Stimulated activated naive CD8-positive, alpha-beta T cell treated with anti-CD3 and anti-CD28 coated beads, Interleukin-15, Interleukin-2, amounts not matched to agents 100 U/mL and 50 U/mL, for 24 hours (primary cell): ENCODE measurements around the gene IFFO2.

Source experiments
- ATAC-seq: fragments of 150-1000 bp; cut with Tn5 transposase; one replicate; pipeline ENCODE4 v1.10.0; 2021
- DNase-seq: peaks from one replicate; pipeline ENCODE4 v3.0.0; 2021

Gene IFFO2

DNA sequence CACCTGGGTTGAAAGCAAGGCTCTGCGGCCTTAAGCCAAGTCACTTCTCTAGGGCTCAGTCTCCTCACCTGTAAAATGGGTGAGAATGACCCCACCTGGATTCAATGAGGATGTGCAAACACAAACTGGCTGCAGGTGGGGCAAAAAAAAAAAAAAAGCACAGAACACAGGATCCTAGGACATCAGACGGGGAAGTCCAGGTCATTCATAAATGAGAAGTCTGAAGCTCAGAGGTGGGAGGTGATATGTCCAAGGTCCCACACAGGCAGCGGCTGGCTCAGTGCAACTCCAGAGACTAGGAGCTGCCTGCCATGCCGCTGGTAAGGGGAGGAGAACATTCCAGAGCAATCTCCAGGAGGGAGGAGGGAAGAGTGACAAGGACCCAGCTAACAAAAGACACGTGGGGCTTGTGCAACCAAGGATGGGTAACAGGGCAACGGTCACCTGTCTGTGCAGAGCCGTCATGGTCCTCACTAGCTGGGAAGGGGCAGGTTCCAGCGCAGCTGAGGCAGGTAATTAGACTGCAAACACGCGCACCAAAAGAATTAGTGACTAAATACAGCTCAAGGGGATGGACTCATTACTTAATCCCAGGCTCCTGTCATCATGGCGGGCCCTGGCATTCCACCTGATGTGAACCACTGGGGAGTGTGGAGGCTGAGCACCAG, 19.5 kb downstream of the IFFO2 start:
- DNase-seq, result no peak
- no peak for ATAC-seq

DNA sequence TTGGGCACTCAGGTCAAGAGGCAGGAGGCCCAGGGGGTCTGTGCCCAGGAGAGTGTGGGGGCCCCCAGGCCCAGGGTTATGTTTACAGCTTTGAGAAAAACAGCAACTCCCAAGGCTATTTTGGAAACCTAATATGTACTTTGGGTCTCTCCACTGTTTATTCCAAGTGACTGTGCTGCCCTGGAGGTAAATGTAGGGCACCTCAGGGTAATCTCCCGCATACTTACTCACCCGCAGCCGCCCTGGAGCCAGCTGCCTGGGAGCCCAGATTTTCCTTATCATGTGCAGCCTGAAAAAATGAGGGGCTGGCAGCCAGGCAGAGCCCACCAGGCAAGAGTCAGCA, 20.0 kb downstream of the IFFO2 start:
- no peak for DNase-seq
- ATAC-seq, result no peak

DNA sequence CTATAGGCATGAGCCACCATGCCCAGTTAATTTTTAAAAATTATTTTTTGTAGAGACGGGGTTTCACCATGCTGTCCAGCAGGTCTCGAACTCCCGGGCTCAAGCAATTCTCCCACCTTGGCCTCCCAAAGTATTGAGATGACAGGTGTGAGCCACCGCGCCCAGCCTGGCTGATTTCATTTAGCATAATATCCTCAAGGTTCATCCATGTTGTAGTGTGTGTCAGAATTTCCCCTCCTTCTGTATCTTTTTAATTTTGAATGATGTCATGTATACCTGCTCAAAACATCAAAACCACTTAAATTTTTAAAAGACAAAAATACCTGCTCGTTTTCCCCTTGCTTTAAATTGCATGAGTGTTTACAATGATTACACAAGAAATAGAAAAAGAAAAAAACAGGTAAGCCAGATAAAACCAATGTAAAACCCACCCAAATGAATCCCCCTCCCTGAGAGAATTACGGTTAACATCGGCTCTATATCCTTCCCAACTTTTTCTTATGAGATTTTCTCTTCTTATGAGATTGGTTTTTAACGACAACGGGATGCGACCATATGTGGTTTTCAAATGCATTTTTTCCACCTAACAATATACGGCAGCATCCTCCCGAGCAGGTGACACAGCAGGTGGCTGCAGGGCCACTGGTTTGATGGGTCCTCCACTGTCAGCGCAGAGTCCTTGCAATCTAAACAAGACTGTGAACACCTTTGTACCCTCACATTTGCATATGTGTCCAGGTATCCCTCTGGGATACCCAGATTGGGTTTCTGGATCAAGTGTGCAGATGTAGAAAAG, 22.1 kb downstream of the IFFO2 start:
- ATAC-seq (no peak), DNase-seq (no peak)

DNA sequence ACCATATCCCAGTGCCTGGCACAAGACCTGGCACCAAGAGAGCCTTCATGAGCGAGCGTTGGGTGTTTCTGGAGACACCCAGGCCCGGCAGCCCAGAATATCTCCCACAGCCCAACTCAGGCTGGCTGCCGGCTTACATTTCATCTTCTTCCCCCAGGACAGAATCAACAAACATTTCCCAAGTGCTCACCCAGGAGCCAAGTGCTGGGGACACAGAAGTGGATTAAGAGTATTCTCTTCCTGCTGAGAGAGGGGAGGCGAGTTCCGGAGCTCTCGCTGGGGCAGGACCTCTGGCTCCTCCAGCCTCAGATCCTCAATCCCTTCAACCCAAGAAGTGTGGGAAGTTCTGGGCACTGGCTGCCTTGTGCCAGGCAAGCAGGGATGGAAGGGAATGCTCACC, 23.6 kb downstream of the IFFO2 start:
- ATAC-seq, result no peak
- DNase-seq, result no peak

DNA sequence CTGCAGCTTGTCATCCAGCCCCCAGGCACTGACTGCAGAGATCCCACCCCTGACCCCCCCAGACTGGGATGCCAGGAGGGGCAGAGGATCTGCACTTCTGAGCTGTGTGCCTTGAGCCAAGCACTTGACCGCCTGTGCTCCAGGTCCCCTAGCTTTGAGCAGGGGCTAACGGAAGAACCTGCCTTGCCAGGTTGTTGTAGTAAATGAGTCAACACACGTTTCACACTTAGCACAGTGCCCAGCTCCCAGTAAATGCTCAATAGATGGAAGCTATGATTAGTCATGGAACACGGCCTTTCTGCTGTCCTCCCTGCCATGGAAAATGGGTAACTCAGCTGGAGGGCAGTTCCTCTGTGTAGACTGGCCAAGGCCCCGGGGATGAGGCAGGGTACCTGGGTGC, 24.1 kb downstream of the IFFO2 start:
- ATAC-seq (peak; percentile 11), DNase-seq (no peak)

DNA sequence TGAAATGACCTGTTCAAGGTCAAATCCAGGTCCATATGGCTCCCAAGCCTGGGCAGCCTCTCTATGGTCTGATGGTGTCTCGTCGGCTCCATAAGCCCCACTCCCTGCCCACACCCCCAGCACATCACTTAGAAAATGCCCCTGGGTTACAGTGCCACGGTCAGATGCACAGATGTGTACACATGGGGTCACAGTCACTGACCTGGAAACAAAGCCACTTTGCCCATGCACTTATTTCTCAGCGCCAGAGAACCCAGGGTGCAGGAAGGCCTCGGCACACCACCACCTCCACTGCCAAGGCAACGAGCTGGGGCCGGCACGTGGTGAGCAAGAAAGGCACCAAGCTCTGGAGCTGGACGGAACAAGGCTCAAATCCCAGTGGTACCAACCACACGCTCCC, 24.7 kb downstream of the IFFO2 start:
- ATAC-seq (no peak), DNase-seq (no peak)

DNA sequence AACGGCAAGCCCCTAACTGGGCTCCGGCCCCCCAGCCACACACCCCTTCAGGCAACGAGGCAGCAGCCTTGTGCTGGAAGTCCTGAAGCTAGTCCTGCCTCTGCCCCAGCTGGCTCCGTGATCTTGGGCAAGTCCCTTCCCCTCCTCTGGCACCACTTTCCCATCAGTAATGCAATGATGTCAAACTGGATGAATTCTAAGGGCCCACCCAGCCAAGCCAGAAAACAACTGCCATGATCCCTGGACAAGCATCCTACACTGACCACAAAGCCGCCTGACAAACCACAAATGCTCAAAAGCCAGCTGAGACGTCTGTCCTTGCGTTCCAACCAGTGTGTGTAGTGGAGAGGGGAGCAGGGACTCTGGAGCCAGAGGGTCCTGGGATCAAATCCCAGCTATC, 26.8 kb downstream of the IFFO2 start:
- ATAC-seq (no peak), DNase-seq (no peak)

DNA sequence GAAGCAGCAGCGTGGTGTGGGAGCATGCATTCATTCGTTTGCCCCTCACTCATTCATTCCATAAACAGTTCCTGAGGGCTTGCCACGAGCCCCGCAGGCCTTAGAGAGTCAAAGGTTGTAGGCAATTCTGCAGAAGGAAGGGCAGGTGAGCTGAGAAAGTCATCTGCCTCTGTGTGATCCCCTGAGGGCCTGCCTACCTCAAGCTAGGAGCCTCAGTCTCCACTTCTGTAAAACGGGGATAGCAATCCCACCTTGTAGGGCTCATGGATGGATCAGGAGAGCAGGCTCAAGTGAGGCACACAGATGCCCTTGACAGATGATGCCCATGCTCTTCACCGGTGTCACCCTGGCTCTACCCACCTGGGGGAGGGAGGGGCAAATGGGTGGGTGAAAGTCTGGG, 27.5 kb downstream of the IFFO2 start:
- DNase-seq (no peak), ATAC-seq (no peak)

DNA sequence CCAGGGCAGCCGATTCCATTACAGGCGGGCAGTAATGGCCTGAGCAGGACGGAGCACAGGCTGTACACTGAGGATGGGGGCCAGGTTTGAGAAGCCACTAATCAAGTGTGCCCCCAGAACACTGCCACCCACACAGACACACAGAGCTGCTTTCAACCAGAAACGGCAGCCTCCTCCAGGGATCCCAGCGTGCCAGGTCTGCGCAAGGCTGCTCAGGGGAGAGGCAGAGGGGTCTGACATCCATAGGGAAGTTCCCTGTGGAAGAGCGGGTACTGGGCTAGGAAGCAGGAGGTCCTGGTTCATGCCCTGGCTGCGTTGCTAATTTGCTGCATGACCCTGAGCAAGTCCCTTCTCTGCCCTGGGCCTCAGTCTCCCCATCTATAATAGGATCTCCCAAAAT, 28.1 kb downstream of the IFFO2 start:
- ATAC-seq (no peak), DNase-seq (no peak)

DNA sequence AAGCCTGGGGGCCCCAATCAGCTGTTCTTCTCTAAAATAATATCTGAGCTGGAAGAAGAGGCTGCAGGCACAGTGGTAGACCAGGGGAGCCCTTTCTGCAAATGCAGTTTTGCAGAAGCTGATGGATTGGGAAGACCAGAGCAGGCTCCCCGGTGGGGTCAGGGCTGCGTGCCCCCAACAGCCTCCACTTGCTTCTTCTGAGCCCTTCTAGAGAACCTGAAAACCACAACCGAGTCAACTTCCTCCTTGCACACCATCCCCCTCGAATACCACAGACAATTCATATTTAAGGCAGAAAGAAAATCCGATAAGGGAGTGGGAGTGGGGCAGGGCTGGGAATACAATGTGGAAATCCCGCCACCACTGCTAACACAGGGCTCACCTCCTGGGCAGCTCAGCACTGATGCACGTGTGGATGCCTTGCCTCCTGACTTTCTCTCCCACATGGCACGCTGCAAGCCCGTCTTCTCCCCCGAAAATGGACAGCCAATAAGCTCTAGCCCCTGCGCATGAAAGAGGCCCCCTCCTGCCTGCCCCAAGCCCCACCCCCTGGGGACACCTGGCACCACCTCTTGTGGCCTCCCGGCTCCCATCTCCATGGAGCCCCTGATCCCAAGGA, 28.7 kb downstream of the IFFO2 start:
- peak; percentile 55 for DNase-seq
- peak; percentile 47 for ATAC-seq

DNA sequence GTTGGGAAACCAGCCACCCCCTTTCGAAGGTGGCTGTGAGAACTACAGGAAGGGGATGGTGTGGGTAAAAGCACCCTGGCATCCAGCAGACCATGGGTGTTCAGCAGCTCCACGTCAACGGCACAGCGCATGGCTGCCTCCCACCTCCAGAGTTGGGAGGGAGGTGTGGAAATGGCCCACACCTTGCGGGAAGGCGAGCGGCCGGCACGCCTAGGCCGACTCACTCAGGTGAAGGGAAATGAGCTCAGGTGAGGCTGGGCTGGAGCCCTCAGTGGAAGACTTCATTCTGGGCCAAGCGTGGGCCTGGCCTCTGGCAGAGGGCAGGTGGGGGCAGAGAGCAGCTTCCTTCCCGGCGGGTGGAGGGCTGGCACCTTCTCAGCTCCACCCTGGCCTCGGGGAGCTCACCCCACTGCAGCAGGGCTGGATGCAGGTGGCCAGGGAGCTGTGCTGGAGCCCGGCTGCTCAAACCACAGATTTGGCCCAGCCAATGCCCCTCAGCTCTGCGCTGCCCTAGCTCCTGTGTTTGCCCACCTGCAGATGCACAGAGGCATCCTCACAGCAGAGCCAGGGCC, 29.3 kb downstream of the IFFO2 start:
- peak; percentile 36 for DNase-seq
- peak; percentile 20 for ATAC-seq

DNA sequence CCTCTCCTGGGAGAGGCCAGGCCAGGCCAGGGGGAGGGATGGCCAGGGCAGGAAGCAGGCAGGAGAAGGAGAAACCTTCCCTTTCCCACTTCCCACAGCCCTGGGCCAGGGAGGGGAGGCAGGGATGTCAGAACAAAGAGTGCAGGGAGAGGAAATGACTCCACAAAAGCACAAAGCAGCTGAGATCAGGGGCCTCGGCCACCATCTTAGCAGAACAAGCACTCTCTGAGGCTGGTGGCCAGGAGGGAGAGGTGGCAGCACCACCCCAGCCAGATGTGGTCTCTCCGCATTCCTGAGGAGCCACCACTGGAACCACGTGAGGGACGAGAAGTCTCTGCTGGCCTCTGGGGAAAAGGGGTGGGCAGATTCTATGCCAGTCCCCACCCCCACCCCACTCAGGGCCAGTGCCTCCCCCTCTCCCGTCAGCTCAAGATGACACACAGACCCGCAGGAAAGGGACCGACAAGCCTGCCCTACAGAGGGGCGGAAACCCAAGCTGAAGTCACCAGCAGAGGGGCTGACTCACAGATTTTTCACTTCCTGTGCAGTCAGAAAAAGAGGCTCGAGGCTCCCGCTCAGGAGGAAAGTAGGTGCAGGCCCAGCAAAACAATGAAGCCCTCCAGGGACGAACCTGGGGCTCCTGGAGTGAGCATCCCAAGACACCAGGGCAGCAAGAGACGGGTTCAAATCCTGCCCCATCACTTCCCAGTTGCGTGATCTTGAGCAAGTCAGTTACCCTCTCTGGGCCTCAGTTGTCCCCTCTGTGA, 30.0 kb downstream of the IFFO2 start:
- ATAC-seq, result peak; percentile 91
- DNase-seq, result peak; percentile 87

DNA sequence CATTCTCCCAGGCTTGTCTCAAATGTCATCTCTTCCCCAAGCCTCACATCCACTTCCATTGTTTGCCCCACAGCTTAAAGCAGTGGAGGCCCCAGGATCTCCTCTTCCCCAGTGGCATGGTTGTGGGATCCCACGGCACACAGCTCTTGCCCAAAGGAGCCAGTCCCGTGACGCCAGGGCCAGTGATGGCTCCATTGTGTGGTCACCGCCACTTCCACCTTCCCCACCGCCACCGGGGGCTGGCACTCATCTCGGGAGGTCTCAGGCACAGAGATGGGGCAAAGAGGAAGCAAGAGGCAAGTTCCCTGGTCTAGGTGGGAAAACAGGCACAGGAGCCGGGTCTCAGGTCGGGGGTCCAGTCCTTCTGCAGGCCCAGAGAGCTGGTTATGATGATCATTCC, 31.2 kb downstream of the IFFO2 start:
- DNase-seq (no peak), ATAC-seq (no peak)

DNA sequence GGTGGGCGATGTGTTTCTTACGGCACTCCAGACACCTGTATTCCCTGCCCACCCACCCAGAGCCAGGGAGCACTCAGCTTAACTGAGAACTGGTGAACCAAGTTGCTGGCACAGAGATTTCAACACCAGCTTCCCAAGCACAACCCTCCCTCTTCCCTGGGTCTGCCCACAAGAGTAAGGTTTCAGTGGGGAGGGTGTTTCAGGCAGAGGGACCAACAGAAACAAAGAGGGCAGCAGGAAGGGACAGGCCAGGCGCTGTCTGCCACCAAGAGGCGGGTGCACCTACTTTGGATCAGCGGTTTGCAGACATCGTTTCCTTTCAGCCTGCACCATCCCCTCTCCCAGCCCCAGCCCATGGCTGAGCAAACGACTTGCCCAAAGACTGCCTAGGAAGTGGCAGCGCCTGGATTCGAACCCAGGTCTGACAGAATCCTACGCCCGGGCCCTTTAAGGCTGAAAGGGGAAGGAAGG, 32.2 kb downstream of the IFFO2 start:
- ATAC-seq (no peak), DNase-seq (no peak)

DNA sequence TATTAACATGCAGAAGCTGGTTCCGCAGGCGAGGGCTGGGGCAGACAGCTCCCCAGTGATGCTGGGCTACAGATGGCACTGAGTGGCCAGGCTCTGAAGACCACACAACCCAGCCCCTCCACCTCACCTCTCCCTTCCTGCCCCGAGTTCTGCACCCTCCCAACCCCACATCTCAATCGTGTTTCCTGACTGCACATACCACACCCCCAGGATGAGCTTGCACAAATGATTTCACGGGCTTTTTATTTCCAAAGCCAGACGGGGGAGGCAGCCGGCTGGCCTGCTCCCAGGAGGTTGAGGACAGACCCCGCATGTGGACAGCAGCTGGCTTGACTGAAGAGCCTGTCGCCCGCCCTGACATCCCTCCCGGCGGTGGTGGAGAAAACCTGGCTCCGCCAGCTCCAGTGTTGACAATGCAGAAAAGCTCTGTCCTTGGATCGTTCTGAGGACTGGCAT, 32.7 kb downstream of the IFFO2 start:
- ATAC-seq, result no peak
- DNase-seq, result no peak

DNA sequence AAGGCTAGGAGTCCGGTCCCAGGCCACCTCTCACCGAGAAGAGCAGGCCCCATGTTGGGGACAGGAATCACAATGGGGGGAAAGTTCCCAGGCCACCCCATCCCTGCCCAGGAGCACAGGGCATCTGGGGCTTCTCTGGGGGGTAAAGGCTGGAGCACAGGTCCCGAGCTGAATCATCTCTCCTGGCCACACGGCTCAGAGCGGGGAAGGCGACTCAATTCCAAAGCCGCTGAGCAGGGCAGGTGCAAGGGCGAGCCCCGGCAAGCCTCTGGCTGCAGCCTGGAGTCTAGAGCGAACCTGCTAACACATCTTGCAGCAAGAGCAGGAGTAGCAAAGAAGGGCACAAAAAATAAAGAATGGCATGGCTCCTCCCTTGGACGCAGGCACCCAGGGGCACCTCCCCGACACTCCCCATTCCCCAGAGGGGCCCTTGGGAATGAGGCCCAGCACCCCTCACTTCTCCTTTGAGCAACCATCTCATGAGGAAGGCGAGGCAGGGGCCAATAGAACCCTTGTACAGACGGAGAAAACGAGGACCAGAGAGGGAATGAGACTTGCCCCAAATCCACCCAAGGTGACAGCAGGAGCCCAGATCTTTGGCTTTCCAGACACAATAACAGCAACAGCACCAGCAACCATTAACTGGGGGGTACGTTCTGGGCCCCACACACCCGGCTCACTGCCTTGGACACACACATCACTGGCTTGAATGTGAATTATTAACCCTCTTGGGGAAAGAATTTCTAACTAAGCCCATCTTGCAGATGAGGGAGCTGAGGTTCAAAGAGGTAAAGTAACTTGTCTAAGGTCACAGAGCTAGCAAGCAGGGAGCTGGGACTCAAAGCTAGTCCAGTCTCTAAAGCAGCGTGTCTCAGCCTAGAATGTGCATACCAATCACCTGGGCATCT, 33.4 kb downstream of the IFFO2 start:
- no peak for DNase-seq
- no peak for ATAC-seq

DNA sequence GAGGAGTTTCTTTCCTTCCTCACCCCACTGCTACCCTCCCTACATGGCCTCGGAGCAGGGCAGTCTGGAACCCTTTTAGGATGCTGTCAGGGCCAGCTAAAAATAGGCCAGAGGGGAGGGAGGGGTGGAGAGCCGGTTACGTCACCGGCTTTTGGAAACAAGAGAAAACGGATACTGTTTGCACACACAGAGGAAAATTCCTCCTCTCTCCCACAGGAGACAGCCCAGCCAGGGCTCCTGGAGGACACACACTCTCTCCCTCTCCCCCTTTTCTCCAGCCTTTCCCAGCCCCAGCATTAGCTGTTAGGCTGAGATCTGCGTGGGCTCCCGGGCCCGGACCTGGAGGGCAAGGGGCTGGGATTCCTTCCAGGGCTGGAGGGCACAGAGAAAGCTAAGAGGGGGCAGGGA, 34.2 kb downstream of the IFFO2 start:
- no peak for ATAC-seq

DNA sequence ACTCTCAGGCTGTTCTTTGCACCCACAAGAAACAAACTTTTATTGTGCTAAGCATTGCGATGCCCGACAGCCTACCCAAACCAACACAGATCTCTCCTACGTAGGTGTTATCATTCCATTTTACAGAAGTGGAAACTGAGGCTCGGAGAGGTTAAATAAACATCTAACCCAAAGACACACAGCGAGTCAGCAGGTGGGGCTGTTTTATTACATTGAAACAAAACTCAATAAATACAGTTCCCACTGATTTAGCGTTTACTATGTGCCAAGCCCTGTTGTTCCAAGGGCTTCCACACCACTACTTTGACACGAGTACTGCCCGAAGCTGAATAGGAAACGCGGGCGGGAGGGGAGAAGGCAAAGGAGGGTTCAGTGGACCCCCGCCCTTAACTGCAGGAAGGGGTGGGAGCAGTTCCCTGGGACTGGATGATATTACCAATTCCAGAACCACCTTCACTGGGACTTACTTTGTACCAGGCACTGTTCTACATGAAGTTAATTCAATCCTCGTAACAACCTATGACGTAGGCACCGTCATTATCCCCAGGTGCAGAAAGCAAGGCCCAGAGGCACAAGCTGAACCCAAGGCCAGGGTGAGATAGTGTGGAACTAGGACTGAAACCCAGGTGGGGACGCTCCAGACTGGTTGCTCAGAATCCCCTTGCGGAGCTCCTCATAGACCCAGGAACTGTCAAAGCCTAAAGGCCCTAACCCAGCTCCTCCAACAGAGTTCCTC, 34.8 kb downstream of the IFFO2 start:
- ATAC-seq (no peak), DNase-seq (no peak)

More for the DNA sequence above, 34.2 kb downstream of the IFFO2 start:
- no peak for DNase-seq

DNA sequence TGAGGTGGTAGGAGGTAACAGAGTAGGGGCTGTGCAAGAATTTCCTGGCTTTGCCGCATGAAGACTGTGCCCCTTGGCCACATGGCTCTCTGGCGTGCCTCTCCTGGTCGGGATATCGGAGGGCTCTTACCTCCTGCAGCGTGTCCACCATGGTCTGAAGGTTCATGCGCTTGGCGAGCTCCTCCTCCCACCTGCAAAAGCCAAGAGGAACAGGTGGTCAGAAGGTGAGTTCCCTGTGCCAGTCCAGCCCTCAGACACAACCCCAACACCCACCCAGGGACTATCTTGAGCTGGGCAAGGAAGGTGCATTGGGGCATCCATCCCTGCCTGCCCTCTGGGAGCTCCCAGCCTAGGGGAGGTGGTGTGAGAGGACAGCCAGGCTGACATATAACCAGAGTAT, 35.5 kb downstream of the IFFO2 start:
- DNase-seq (no peak), ATAC-seq (no peak)

DNA sequence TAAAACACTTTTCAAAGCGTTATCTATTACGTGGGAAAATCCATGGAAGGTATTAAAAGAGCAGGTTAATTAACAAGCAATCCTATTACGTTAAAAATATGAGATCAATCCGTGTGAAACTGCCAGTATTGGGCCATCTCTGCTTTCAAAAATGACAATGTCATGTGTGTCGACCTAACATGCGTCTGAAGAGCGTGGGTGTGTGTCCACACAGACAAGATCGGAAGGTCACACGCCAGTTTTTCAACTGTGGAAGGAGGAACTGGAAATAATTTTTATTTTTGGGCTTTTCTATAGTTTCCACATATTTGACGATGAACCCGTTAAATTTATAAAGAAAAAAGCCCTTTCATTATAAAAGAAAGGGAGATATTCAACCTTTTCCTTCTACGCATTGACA, 36.5 kb downstream of the IFFO2 start:
- no peak for DNase-seq
- no peak for ATAC-seq
